HG02938 (cell line): ENCODE data around the gene SHISA2.

Experiments
- ATAC-seq: cut with Tn5 transposase; IDR thresholded peaks from one replicate; pipeline ENCODE4 v1.9.1; 2021; ENCODE audit warnings: mild to moderate bottlenecking, moderate library complexity; ENCODE audit not compliant: unreplicated experiment

Gene SHISA2

DNA sequence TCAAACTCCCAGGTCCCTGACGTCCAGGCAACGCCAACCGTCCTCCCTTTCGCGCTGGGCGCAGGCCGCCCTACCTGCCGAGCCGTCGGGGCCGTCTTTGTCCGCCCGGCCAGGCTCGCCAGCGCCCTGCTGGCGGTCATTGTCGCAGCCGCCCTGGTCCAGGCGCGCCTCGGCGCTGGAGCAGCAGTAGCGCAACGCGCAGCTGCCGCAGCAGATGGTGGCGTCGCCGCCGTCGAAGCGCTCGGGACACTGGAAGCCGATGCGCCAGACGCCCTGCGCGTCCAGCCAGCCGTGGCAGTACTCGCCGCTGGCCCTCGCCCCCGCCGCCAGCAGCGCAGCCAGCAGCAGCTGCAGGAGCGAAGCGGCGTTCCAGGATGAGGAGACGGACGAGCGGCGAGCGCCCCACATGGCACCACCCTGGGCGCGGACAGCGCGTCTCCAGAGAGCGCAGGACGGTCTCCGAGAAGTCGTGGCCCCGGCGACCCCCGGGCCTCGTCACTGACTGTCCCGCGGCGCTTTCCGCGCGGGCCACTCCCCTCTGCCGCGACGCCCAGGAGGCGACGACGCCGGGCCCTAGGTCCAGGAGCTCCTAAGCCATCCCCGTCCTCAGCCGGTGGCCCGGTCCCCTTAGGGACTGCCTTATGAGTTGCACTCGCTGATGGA is 1.1 kb downstream of the SHISA2 start:
- ATAC-seq: no peak

DNA sequence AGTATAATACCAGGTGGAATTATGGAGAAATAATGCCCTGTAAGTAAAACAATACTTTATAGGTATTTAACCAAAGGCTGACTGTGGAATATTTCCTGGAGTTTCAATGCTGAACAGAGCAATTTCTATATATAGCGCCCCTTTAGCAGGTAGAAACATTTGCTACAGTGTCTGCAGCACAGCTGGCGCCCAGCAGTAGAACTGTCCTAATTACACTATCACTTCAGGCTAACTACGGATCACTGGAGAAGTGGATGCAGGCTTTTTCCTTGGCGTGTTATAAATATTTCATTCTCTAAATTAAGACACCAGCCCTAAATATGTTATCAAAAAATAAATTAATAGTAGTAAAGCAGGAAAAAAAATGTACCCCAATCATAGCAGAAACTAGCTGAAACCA is 3.1 kb downstream of the SHISA2 start:
- ATAC-seq: no peak

DNA sequence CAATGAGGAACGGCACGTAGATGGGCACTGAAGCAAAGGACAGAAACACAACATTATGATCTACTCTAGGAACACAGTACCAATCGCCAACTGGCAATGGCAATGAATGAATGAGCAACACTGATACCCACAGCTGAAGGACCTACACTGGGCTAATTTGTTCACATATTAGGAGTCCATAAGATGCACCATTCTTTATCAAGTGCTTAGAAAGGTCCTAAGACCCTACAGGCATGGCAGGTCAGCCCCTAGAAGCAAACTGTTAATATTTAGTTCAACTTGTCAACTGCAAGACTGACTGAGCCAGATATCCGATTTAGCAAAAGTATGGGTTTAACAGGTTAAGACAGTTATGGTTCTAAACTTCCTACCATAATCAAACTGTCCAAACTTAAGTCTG is 4.8 kb downstream of the SHISA2 start:
- no peak for ATAC-seq

DNA sequence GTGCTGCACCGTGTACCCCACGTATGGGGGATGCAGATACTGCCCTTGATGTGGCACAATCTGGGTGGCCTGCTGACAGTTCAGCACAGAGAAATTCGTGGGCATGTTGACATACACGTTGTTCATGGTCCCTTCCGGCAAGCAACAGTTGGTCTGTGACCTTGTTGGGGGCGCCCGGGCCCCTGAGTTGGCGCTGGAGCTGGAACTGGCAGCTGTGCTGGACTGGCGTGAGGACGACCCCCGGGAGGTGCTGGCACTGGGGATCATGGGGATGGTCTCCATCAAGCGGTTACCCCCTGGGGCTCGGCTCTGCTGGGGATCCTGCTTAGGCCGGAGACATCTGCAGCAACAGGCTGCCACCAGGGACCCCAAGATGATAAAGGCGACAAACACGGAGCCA is 5.2 kb downstream of the SHISA2 start:
- ATAC-seq: no peak

DNA sequence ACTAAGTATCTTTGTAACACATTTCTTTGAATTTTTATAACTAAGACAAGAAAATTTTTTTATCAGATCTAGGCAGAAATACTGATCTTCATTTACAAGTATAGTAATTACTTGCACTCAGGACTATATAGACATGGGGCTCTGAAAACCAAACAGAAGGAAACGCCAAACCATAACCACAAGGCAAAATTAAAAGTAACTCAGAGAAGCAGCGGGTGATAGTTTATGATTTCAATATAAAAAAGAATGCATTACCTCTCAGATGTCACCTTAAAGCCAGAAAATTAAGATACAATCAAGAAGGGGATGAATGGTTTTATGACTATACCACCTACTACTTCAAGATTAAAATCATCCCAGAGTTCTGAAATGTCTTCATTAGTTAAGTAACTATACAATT is 6.7 kb downstream of the SHISA2 start:
- no peak for ATAC-seq

DNA sequence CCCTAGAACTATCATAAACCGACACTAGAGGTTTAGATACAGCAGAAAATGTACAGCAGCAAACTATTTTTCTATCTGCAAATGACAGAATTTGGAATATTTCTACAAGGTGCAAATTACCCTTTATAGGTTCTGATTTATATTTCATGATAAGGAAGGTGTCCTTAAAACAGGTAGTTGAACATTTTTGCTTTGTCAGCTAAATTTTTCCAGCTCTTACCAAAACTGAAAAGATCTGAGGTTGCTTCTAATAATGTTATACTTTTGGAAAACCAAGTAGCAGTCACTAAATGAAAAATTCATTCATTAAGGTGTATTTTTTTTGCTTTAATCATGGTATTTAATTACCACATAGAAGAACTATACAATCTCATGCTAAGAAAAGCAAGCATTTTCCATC is 9.0 kb downstream of the SHISA2 start:
- no peak for ATAC-seq

DNA sequence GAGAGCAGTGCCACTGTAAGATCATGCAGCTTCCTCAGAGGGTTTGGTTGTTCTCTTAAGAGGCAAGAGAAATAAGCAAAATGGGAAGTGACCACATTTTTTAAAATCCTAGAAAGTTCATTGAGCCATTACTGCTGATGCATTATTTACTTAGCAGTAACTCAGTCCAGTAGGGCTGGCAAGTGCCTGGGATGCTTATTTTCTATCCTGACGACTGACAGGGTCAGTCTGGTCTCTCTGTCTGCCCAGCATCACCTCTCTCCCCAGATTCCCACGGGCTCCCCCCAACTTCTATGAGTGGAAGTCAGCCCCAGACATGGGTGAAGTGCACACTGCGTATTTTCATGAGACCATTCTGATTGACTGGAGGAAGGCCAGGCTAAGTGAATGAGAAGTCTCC is 10.4 kb downstream of the SHISA2 start:
- no peak for ATAC-seq

DNA sequence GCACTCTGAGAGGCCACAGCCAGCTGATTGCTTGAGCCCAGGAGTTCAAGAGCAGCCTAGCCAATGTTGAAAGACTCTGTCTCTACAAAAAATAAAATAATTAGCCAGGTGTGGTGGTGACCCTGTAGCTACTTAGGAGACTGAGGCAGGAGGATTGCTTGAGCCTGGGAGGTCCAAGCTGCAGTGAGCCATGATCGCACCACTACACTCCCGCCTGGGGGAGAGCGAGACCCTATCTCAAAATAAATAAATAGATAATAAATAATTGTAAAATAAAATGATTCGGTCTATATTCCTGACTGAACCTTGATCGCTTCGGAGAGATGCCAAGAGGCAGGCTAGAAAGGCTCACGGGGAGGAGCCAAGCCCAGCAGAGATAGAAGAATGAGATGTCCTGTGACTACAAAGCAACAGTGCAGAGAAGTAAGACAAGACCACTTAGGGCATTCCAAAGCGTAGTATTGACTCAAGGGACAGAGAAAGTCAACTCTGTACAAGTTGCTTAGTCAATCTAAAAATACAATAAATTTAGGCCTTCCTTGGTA is 12.8 kb downstream of the SHISA2 start:
- ATAC-seq: no peak

DNA sequence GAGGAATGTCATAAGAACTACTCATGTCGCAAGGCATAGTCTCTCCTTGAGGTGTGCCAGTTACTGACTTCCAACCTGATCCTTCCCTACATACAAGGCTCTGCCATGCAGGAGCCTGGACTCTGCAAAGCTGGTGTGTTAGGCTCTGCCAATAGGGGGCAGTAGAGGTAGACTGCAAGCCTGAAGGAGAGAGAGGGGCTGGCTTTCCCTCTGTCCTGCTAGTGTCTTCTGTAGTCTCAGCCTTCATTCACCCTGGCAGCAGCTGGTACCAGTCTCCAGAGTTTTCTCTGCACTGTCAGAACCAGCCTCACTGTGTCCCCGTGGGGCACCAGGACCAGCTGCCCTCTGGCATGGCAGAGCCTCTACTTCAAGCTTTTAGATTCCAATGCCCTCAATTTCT is 14.5 kb downstream of the SHISA2 start:
- ATAC-seq: no peak

DNA sequence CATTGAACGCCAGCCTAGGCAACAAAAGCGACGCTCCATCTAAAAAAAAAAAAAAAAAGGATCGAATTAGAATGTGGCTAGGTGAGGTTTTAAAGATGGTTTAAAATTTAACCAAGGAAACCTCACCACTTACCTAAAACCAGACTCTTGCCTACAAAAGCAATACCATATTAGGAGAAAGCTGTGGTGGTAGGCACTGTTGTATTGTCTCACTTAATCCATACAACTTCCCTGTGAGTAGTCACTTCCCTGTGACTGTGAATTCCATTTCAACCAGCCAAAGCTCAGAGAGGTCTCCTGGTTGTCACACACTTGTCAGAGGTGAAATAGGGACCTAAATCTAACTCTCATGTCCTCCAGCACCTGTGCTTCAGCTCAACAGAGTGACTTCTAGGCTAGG is 15.4 kb downstream of the SHISA2 start:
- no peak for ATAC-seq

DNA sequence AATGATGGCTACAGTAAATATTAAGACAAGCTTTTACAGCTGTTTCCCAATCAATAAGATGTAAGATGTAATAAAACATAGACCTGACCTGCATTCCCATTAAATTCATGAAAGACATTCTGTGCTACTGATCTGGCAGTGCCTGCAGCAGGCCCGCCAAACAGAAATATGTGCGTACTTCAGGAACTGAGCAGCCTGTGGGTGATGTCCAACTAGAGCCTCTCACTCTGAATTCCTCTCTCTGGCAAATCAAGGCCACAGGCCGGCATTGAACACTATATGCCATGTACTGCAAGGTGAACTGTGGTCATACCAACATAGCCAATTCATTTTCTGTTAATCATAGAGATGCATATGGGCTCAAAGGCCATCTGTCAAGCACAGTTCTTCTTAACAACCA is 17.8 kb downstream of the SHISA2 start:
- no peak for ATAC-seq

DNA sequence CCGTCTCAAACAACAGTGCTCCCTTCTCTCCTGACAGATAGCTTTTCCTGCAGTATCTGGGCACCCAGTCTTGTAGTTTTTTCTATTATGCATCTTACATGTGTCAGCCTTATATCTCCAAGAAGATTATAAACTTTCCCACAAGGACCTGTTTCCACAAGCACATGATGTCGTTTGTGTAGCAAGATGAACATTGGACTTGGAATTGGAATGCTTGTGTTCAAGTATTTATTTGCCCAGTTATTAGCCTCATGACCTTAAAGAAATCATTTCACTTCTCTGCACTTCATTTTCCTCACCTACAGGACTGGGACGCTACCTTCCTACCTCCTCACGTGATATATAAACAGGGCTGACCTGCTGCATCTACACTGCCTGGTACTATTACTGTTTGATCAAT is 21.5 kb downstream of the SHISA2 start:
- ATAC-seq: no peak

DNA sequence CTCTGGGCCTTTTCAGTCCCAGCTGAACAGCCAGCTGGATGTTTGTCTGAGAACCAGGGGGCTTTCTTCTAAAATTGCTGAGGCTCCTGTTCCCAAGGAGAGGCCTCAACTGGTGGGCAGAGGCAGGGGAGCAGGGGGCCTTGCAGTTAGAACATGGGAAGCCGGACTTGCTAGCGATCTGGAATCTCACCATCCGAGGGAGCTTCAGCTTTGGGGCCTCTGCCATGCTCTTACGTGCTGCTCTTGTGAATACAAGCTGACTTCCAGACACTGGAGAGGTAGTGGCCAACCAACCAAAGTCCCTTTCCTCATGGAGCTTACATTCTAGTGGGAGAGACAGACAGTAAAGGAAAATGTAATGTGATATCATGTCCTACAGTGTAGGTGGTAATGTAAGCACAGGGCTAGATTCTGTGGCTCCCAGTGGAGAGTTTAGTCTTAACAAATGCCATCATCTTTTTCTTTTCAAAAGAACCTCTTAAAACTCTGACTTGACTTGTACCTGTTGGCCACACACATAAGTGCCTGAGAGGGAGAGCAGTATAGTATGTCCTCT is 22.2 kb downstream of the SHISA2 start:
- ATAC-seq: no peak

DNA sequence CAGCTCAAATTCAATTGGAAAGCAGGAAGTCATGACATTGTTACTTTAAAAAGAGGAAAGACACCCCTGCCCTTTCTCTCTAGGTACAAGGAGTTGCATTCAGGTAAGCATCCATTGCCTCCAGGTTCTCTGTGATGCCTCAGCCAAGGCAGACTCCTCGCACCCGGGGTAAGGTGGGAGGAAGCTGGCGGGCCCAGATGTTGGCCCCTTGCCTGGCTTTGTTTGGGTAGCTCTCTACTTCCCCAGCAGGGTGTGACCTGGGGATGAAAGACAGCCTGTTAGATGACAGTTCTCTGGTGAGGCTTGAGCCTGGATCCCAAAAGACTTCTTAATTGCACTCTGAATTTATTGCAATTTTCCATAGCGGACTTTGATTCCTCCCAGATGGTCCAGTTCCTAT is 25.6 kb downstream of the SHISA2 start:
- no peak for ATAC-seq

DNA sequence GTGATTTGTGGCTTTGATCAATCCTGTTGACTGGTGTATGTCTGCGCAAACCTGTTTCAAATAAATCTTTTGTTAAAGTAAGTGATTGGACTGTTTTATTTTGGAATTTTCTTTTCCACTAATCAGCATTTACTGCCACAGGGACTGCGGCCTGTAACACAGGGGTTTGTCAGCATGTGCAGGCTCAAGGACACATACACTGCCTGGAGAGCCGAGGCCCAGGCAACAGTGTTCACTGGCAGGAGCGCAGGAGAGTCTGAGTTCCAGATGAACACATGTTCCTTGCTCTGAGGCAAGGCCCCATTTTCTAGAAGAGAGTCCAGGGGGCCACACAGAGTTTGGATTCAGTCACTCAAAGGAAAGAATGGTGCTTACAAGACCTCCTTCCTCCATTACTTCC is 26.0 kb downstream of the SHISA2 start:
- no peak for ATAC-seq

DNA sequence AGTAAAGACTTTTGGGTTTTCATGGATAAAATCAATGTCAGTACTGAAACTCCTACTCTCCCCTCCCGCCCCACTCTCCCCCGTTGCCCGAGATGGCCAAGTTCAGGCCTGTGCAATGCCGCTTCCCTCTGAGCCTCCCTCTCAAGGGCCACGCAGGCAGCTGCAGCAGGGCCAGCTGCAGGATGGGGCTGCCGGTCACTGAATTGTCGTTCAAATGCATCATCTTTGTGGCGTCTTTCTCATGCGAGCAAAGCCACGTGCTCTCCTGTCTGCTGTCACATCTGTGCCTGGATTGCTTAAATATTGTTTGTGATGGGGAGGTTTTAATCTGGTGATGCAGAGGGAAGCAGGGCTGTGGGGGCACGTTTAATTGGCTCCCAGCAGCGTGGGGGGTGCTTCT is 26.6 kb downstream of the SHISA2 start:
- no peak for ATAC-seq

DNA sequence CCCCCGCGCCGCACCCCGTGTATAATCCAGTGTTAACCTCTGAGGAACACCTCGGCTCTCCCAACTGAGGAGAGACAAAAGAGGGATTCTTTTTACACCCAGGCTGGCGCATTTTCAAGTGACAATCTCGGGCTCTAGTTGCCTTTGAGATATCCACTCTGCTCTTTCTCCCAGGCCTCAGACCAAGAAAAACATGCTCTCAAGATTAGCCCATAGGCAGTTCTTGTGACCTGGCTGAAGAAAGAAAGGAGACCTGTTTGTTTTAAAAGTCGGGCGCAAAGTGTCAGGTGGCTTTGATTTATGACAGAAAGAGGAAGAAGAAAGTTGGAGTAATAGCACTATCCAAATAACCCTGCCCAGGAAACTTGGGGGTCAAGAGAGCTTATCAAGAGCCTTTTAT is 27.3 kb downstream of the SHISA2 start:
- no peak for ATAC-seq

DNA sequence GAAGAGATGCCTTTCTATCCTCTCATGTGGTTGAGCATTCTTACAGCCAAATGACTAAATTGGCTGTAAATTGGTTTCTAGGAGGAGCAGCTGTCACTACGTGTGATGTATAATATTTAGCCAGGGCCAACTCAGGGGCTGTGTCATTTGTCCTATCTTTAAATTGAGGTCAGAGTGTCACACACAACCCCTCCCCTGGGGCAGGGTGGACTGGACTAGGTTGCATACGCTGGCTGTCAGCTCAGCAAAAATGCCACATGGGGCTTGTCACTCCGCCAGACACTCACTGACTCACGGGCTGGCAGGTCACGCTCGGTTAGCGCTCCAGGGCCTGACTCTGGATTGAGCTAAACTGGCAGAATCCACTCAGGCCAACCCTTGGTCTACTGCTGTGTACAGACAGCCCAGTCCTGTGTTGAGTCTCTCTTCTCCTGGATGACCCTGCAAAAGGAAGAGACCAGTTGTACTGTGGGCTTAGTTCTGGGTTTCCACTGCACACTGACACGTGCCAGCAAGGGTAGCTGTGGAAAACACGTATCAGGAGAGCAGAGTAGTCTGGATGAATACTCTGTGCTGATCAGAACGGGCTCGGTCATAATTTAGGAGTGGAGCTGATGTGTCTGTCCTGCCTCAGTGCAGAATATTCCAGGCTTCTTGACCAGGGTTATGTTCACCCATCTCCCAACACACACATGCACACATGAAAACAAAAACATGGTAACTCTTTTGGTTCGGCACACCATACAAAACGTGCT is 29.1 kb downstream of the SHISA2 start:
- no peak for ATAC-seq

DNA sequence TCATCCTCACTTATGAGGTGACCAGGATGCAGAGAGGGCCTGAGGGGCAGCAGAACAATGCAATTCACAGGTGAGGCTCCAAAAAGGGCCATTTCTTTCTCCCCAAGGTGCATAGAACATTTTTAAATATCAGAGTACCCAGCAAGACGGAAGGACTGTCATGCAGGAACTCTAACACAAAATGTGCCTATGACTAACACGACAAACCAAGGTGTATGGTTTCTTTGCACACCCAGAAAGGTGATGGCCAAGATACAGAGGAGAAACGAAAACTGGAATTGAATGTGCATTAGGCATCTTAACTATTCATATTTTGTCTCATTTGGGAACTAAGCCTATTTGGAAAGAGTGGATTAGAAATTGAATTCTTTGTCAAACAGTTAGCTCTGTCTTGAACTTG is 29.9 kb downstream of the SHISA2 start:
- ATAC-seq: no peak

DNA sequence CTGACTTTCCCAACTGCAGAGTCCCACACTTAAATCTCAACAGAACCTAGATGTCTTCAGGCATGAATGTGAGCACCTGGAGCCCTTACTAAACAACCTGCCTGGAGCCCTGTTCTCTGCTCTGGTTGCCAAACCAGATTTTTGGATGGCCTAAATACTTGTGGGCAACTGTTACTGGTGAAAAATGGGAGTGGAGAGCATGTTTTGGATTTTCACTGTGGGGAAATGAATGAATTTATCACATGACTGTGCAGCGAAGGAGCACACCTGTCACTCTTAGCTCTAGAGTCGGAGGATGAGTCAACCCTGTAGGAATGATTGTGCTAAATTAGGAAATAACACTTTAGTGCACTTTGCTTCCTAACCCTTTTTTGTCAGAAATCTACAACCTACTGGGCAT is 30.3 kb downstream of the SHISA2 start:
- ATAC-seq: no peak

DNA sequence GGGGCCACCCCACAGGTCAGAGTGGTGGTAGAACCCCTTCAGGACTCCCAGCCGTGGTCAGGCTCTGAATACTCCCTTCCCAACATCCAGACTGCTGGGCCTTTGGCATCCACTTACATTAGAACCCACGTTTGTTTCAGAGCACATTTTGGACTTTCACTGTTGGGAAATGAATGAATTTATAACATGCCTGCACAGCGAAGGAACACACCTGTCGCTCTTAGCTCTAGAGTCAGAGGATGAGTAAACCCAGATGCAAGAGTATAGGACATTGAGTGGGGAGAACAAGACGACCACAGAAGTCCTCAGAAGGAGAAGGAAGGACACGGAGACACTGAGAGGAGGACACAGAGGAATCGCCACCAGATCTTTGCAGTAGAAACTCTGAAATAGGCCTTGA is 30.9 kb downstream of the SHISA2 start:
- ATAC-seq: no peak
